Esophagus squamous epithelium (tissue), 4 donors: Measurements from ENCODE around the gene SLC6A1.

ENCODE experiments used
- CTCF ChIP-seq, 6 experiments: fragments of 450-650 bp in 4 of 6; fragments of 200-600 bp in 2 of 6; sonication (generic) in 2 of 6; IDR thresholded peaks; one replicate each; pipeline ENCODE4 v1.5.1; 2016 to 2019; ENCODE audit warnings: antibody characterized with exemption in 6 of 6, mild to moderate bottlenecking in 4 of 6, moderate library complexity in 4 of 6
- POLR2A ChIP-seq, 4 donors: fragments of 450-650 bp; IDR thresholded peaks; one replicate each; pipeline ENCODE4 v1.6.1; 2017; ENCODE audit warnings: antibody characterized with exemption in 4 of 4, mild to moderate bottlenecking in 4 of 4, moderate library complexity in 3 of 4

- TF ChIP-seq POLR2A (IDR thresholded peaks at IDR 0.05), result no peak
- no peak for TF ChIP-seq CTCF (IDR thresholded peaks at IDR 0.05)
These were observed 41.3 kb downstream of the SLC6A1 start for GRCh38 chr3:11033871-11034270.
